Caco-2 (cell line): Measurements from ENCODE around the gene UBTD1. TPM values are rescaled to one million over a fixed set of nuclear protein-coding genes. Genes with fewer than 3 reads are reported as not detected.

ENCODE experiments used
- BruUV-seq: library from RNA; stranded (reverse); fragments of 400-500 nt; replicated peaks from 2 replicates; lab custom pipeline; 2021; lab: Mats Ljungman, UMichigan
- CTCF ChIA-PET: fragments of 300-600 bp; sonication (Branson Sonifier 250); formaldehyde crosslinking; loops from one replicate; lab custom pipeline; 2022; ENCODE audit warnings: antibody characterized with exemption; lab: Charles Lee
- POLR2A ChIA-PET: fragments of 300-600 bp; sonication (Branson Sonifier 250); formaldehyde crosslinking; loops from one replicate; lab custom pipeline; 2022; ENCODE audit warnings: antibody characterized with exemption; lab: Charles Lee
- DNase-seq, 2 experiments: peaks; one replicate each; pipeline versions ENCODE4 v3.0.0 to v3.0.0-alpha.2; 2020 to 2022
- H3K27me3 ChIP-seq: replicated peaks from 2 replicates; pipeline ENCODE4 v1.6.0; 2011; ENCODE audit warnings: low read length; ENCODE audit not compliant: control insufficient read depth, insufficient read depth
- H3K36me3 ChIP-seq: 2 replicates; pipeline ENCODE4 v1.5.1; 2011; ENCODE audit warnings: low read length; ENCODE audit not compliant: control insufficient read depth, insufficient read depth
- H3K4me1 ChIP-seq: fragments of 250-450 bp; sonication (Bioruptor Pico); 2 replicates; pipeline ENCODE4 v1.5.1; 2020; ENCODE audit warnings: mild to moderate bottlenecking
- H3K4me3 ChIP-seq: 2 replicates; pipeline ENCODE4 v1.5.1; 2011; ENCODE audit warnings: low read depth, mild to moderate bottlenecking, control low read depth, low read length
- H3K9me3 ChIP-seq: fragments of 250-450 bp; sonication (Bioruptor Pico); 2 replicates; pipeline ENCODE4 v1.5.1; 2020; ENCODE audit warnings: mild to moderate bottlenecking, moderate library complexity
- H3K27ac Mint-ChIP-seq: one replicate; pipeline ENCODE4 v1.8.0; 2022; ENCODE audit warnings: mixed read lengths; ENCODE audit not compliant: unreplicated experiment
- H3K27me3 Mint-ChIP-seq: one replicate; pipeline ENCODE4 v1.8.0; 2022; ENCODE audit warnings: mixed read lengths; ENCODE audit not compliant: insufficient read depth, unreplicated experiment
- H3K36me3 Mint-ChIP-seq: one replicate; pipeline ENCODE4 v1.8.0; 2022; ENCODE audit warnings: mild to moderate bottlenecking, mixed read lengths; ENCODE audit not compliant: insufficient read depth, unreplicated experiment
- H3K4me1 Mint-ChIP-seq: one replicate; pipeline ENCODE4 v1.8.0; 2022; ENCODE audit warnings: low read depth, mixed read lengths; ENCODE audit not compliant: unreplicated experiment
- H3K4me3 Mint-ChIP-seq: one replicate; pipeline ENCODE4 v1.8.0; 2022; ENCODE audit warnings: mild to moderate bottlenecking, moderate library complexity, mixed read lengths; ENCODE audit not compliant: unreplicated experiment
- H3K9me3 Mint-ChIP-seq: one replicate; pipeline ENCODE4 v1.8.0; 2022; ENCODE audit warnings: mixed read lengths; ENCODE audit not compliant: unreplicated experiment
- intact Hi-C: fragments of 100-400 bp; cut with micrococcal nuclease; formaldehyde crosslinking; loops from one replicate; pipeline ENCODE4 v1.10.0; 2022; ENCODE audit not compliant: unreplicated experiment
- total RNA-seq: library from RNA; stranded (reverse); gene quantifications from 2 replicates; pipeline ENCODE4 v1.2.3, GENCODE V29; 2022
- TF ChIP-seq, protein P1 (sequence below), 2 experiments: fragments of 200-600 bp in 1 of 2; IDR thresholded peaks; 1 replicate in 1 of 2; 2 replicates in 1 of 2; pipeline versions ENCODE4 v1.5.1 to v1.8.0; 2011 to 2022; ENCODE audit warnings: antibody characterized with exemption in 1 of 2, control low read depth in 1 of 2, inconsistent platforms in 1 of 2, low read depth in 1 of 2, low read length in 1 of 2, mild to moderate bottlenecking in 1 of 2, moderate library complexity in 1 of 2; ENCODE audit not compliant: insufficient read depth in 1 of 2, severe bottlenecking in 1 of 2, unreplicated experiment in 1 of 2

Gene UBTD1
- total RNA-seq, 1 experiment from 2014 or later: 11.4 TPM

DNA sequence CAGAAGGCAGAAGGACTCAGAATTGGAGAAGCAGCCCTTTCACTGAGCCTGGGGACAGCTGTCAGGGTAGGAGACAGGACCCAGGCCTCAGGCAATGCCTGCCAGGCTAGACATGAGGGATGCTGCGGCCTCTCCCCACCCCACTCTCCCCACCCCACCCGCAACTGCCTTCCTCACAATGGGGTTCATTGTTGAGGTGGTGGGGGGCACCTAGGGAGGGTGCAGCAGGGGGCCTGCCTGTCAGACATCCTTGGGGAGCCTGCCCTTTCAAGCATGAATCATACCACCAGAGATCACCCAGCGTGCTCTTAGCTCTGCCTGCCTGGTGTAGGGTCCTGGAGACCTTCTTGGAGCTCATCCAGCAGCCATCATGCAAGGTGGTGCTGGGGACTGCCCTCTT is 90.8 kb downstream of the UBTD1 start, which contains the start of gene C10orf62:
Gene C10orf62, plus strand, starts transcription at position 243 of the 400 bp plus-strand sequence. CDS start 177 bp downstream, outside the sequence.
- H3K4me3 ChIP-seq: no peak within 1 kb of the TSS
- CTCF ChIA-PET: no interaction called here

DNA sequence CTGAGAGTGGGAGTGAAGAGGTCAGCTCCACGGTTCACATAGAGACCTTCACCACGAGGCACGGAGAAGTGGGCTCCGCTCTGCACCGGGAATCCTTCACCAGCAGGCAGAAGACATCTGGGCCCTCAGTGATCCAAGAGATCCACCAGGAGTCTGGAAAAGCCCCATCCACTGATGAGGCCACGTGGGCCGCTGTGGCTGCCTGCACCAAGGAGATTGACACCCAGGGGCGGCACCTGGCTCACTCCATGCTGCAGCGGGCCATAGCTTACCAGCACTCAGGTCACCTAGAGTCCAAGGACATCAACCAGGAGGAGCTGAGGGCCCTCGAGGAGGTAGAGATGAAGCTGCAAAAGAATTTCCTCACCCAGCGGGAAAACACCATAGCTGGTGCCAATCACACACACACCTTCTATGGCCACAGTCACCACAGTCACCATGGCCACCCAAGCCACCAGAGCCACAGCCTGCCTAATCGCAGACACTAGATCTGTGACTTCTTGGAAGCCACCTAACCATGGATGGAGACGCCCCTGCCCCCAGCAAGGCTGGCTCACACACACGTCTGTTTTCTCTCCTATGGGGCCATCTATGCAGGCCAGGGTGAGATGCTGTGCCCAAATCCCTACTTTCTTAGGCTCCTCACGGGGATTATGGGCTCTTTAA is 91.5 kb downstream of the UBTD1 start:
- DNase-seq: no peak
- Mint-ChIP-seq H3K36me3 (no peaks in the 10 kb centered on the region), H3K4me1 (peaks cover 7% of the 10 kb centered on the region), H3K4me3 (no peak overlapping the region), H3K9me3 (no peaks in the 10 kb centered on the region), H3K27me3 (no peaks in the 10 kb centered on the region), H3K27ac (no peak overlapping the region)
- Histone ChIP-seq H3K4me1 (peaks cover 13% of the 10 kb centered on the region), H3K9me3 (no peaks in the 10 kb centered on the region), H3K4me3 (no peak overlapping the region), H3K36me3 (no peaks in the 10 kb centered on the region), H3K27me3 (no peaks in the 10 kb centered on the region)
- BruUV-seq: no TSS peak
- TF ChIP-seq, protein P1, sequence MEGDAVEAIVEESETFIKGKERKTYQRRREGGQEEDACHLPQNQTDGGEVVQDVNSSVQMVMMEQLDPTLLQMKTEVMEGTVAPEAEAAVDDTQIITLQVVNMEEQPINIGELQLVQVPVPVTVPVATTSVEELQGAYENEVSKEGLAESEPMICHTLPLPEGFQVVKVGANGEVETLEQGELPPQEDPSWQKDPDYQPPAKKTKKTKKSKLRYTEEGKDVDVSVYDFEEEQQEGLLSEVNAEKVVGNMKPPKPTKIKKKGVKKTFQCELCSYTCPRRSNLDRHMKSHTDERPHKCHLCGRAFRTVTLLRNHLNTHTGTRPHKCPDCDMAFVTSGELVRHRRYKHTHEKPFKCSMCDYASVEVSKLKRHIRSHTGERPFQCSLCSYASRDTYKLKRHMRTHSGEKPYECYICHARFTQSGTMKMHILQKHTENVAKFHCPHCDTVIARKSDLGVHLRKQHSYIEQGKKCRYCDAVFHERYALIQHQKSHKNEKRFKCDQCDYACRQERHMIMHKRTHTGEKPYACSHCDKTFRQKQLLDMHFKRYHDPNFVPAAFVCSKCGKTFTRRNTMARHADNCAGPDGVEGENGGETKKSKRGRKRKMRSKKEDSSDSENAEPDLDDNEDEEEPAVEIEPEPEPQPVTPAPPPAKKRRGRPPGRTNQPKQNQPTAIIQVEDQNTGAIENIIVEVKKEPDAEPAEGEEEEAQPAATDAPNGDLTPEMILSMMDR (IDR thresholded peaks at IDR 0.05; ENCODE audit: insufficient read depth in 1 of 2, low read depth in 1 of 2, low read length in 1 of 2, severe bottlenecking in 1 of 2, unreplicated experiment in 1 of 2): no peak
- ChIA-PET CTCF (no interaction called here), POLR2A (no interaction called here)
- intact Hi-C loops: no loop called here

More for the DNA sequence above, 90.8 kb downstream of the UBTD1 start, which contains the start of gene C10orf62:
- no peak for DNase-seq
- Histone ChIP-seq H3K27me3 (no peaks in the 10 kb centered on the region), H3K4me1 (peaks cover 20% of the 10 kb centered on the region), H3K36me3 (no peaks in the 10 kb centered on the region), H3K9me3 (no peaks in the 10 kb centered on the region)
- Mint-ChIP-seq H3K4me3 (no peak within 1 kb of the TSS), H3K36me3 (no peaks in the 10 kb centered on the region), H3K27me3 (no peaks in the 10 kb centered on the region), H3K27ac (no peak within 1 kb of the TSS), H3K9me3 (no peaks in the 10 kb centered on the region), H3K4me1 (peaks cover 10% of the 10 kb centered on the region)
- intact Hi-C loops: no loop called here
- POLR2A ChIA-PET: no interaction called here
- BruUV-seq: no TSS peak
- TF ChIP-seq, protein P1 (IDR thresholded peaks at IDR 0.05; ENCODE audit: insufficient read depth in 1 of 2, low read depth in 1 of 2, low read length in 1 of 2, severe bottlenecking in 1 of 2, unreplicated experiment in 1 of 2): no peak

DNA sequence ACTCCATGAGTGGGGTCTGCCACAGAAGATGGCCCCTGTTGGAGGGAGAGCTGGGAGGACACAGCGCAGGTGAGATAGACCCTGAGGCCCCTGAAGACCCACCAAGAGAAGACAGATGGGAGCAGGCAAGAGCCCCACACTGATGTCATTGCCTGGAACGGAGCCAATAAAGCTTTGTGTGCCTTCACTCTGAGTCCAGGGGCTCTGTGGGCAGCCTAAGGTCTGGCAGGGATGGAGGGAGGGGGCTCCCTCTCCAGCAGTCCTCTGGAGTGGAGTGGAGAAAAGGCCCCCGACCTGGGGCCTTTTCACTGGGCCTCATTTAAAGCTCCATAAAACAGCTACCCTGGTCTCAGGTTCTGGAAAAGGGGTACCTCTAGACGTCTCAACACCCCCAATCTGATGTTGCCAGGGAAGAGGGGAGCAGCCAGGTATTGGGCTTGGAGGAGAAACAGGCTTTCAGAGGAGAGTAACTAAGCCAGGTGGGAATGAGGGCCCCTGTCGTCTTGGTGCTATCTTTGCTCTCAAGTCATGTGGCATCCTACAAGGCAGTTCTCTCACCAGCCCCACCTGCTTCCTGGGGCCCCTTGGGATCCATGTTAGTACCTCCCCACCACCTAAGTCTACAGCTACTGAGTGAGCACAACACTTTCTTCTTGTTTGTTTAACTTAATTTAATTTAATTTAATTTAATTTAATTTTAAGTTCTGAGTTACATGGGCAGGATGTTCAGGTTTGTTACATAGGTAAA is 92.2 kb downstream of the UBTD1 start:
- Histone ChIP-seq H3K4me3 (no peak overlapping the region), H3K27me3 (no peaks in the 10 kb centered on the region), H3K9me3 (no peaks in the 10 kb centered on the region), H3K4me1 (peaks cover 8% of the 10 kb centered on the region; the same call in 1 of the 2 replicates), H3K36me3 (no peaks in the 10 kb centered on the region)
- peaks cover 2% of the 10 kb centered on the region for H3K4me1 Mint-ChIP-seq
- H3K27me3 Mint-ChIP-seq: no peaks in the 10 kb centered on the region
- CTCF ChIA-PET: interaction anchor here (1.0 kb wide), 1 partner anchor 19 kb away, joined by 3 read pairs; the partner anchor contains the start of gene ANKRD2
- intact Hi-C loops: no loop called here
- DNase-seq: no peak
- BruUV-seq: no TSS peak
- POLR2A ChIA-PET: no interaction called here
- no peaks in the 10 kb centered on the region for H3K36me3 Mint-ChIP-seq
- H3K4me3 Mint-ChIP-seq: no peak overlapping the region
- TF ChIP-seq, protein P1 (IDR thresholded peaks at IDR 0.05; ENCODE audit: insufficient read depth in 1 of 2, low read depth in 1 of 2, low read length in 1 of 2, severe bottlenecking in 1 of 2, unreplicated experiment in 1 of 2): no peak
- no peak overlapping the region for H3K27ac Mint-ChIP-seq
- no peaks in the 10 kb centered on the region for H3K9me3 Mint-ChIP-seq
